ENCODE data around the gene FAM3D.
A peak's percentile ranks its signal among the peaks of the same experiment; 100 is the strongest.

Gene FAM3D

GRCh38 chr3:58591517-58592510, 74.8 kb downstream of the FAM3D start:
- no peak for DNase-seq (ENCODE audit: low read depth)

GRCh38 chr3:58588030-58588614, 78.5 kb downstream of the FAM3D start:
- DNase-seq (ENCODE audit: low read depth), result no peak

- DNase-seq (ENCODE audit: low read depth), result no peak
These were observed 79.8 kb downstream of the FAM3D start for GRCh38 chr3:58586776-58587192.

GRCh38 chr3:58585994-58586393, 80.6 kb downstream of the FAM3D start:
- no peak for DNase-seq (ENCODE audit: low read depth)

- peak; percentile 42 for DNase-seq (ENCODE audit: low read depth)
These were observed 81.4 kb downstream of the FAM3D start for GRCh38 chr3:58585005-58585786.

GRCh38 chr3:58584690-58585004, 81.9 kb downstream of the FAM3D start:
- DNase-seq (ENCODE audit: low read depth), result no peak
